Measurements from ENCODE around the gene SUCLG2.

The SUCLG2 gene

GRCh38 chr3:67524046-67524445, 130.4 kb downstream of the SUCLG2 start:
- no peak overlapping the region for H3K4me3 ChIP-seq (replicated peaks; ENCODE audit: insufficient read depth, low read length)
- DNase-seq (ENCODE audit: low read depth in 1 of 2, low spot score in 1 of 2) = no peak
- TF ChIP-seq REST (IDR thresholded peaks at IDR 0.05; ENCODE audit: insufficient replicate concordance, low read depth) = no peak
- no peak for TF ChIP-seq SPI1 (IDR thresholded peaks at IDR 0.05; ENCODE audit: borderline replicate concordance, low read depth)
- TF ChIP-seq CTCF (IDR thresholded peaks at IDR 0.05; ENCODE audit: insufficient read depth, low read length) = no peak
- no peak for TF ChIP-seq POLR2AphosphoS5 (IDR thresholded peaks at IDR 0.05; ENCODE audit: low read depth)
- TF ChIP-seq GABPA (IDR thresholded peaks at IDR 0.05; ENCODE audit: low read depth) = no peak
- H3K27me3 ChIP-seq (ENCODE audit: insufficient read depth, poor library complexity, severe bottlenecking) = no peaks in the 10 kb centered on the region
- H3K27ac ChIP-seq (replicated peaks) = no peak overlapping the region

GRCh38 chr3:67522081-67522480, 132.3 kb downstream of the SUCLG2 start:
- no peak overlapping the region for H3K4me3 ChIP-seq (replicated peaks; ENCODE audit: insufficient read depth, low read length)
- no peak overlapping the region for H3K27ac ChIP-seq (replicated peaks)
- no peaks in the 10 kb centered on the region for H3K27me3 ChIP-seq (ENCODE audit: insufficient read depth, poor library complexity, severe bottlenecking)
- DNase-seq (ENCODE audit: low read depth in 1 of 2, low spot score in 1 of 2) = no peak
- TF ChIP-seq CTCF (IDR thresholded peaks at IDR 0.05; ENCODE audit: insufficient read depth, low read length) (no peak), GABPA (IDR thresholded peaks at IDR 0.05; ENCODE audit: low read depth) (no peak), SPI1 (IDR thresholded peaks at IDR 0.05; ENCODE audit: borderline replicate concordance, low read depth) (no peak), POLR2AphosphoS5 (IDR thresholded peaks at IDR 0.05; ENCODE audit: low read depth) (no peak), REST (IDR thresholded peaks at IDR 0.05; ENCODE audit: insufficient replicate concordance, low read depth) (no peak)

- TF ChIP-seq GABPA (IDR thresholded peaks at IDR 0.05; ENCODE audit: low read depth) = no peak
- no peak for TF ChIP-seq CTCF (IDR thresholded peaks at IDR 0.05; ENCODE audit: insufficient read depth, low read length)
- no peak for TF ChIP-seq SPI1 (IDR thresholded peaks at IDR 0.05; ENCODE audit: borderline replicate concordance, low read depth)
- no peak for TF ChIP-seq REST (IDR thresholded peaks at IDR 0.05; ENCODE audit: insufficient replicate concordance, low read depth)
- TF ChIP-seq POLR2AphosphoS5 (IDR thresholded peaks at IDR 0.05; ENCODE audit: low read depth) = no peak
- Histone ChIP-seq H3K27ac (replicated peaks) (no peak overlapping the region), H3K27me3 (ENCODE audit: insufficient read depth, poor library complexity, severe bottlenecking) (no peaks in the 10 kb centered on the region), H3K4me3 (replicated peaks; ENCODE audit: insufficient read depth, low read length) (no peak overlapping the region)
- no peak for DNase-seq (ENCODE audit: low read depth in 1 of 2, low spot score in 1 of 2)
Measured at GRCh38 chr3:67521053-67521646, 133.3 kb downstream of the SUCLG2 start.

Data from HL-60 (cell line).